H9 (cell line): ENCODE data around the gene HGF. TPM values are rescaled to one million over a fixed set of nuclear protein-coding genes. Genes with fewer than 3 reads are reported as not detected.

Source experiments
- DNase-seq: peaks from one replicate; pipeline ENCODE4 v3.0.0-alpha.2; 2017
- H2AFZ ChIP-seq: one replicate; pipeline ENCODE4 v1.6.1; 2013; ENCODE audit warnings: mild to moderate bottlenecking, low read length, control low read depth, moderate library complexity
- H2AK5ac ChIP-seq: 2 replicates; pipeline ENCODE4 v1.6.1; 2013; ENCODE audit warnings: low read length, control low read depth, mixed read lengths; ENCODE audit not compliant: insufficient read length
- H2BK120ac ChIP-seq: one replicate; pipeline ENCODE4 v1.6.1; 2013; ENCODE audit warnings: low read depth, mild to moderate bottlenecking, low read length, control low read depth, inconsistent platforms; ENCODE audit not compliant: poor library complexity, severe bottlenecking
- H2BK12ac ChIP-seq: 2 replicates; pipeline ENCODE4 v1.6.1; 2013; ENCODE audit warnings: low read length, control low read depth, mixed read lengths, low read depth; ENCODE audit not compliant: insufficient read length
- H2BK15ac ChIP-seq: 2 replicates; pipeline ENCODE4 v1.6.1; 2013; ENCODE audit warnings: low read depth, low read length, control low read depth
- H2BK20ac ChIP-seq: one replicate; pipeline ENCODE4 v1.6.1; 2013; ENCODE audit warnings: low read depth, mild to moderate bottlenecking, low read length, control low read depth, inconsistent platforms; ENCODE audit not compliant: poor library complexity, severe bottlenecking
- H2BK5ac ChIP-seq: 2 replicates; pipeline ENCODE4 v1.6.1; 2013; ENCODE audit warnings: low read length, control low read depth, mixed read lengths; ENCODE audit not compliant: insufficient read length
- H3K14ac ChIP-seq: 2 replicates; pipeline ENCODE4 v1.6.1; 2013; ENCODE audit warnings: low read length, control low read depth; ENCODE audit not compliant: insufficient read depth
- H3K18ac ChIP-seq: 2 replicates; pipeline ENCODE4 v1.6.1; 2013; ENCODE audit warnings: low read depth, mild to moderate bottlenecking, mixed read lengths, low read length, control low read depth; ENCODE audit not compliant: insufficient read length
- H3K23ac ChIP-seq: 2 replicates; pipeline ENCODE4 v1.6.1; 2013; ENCODE audit warnings: low read length, control low read depth, mixed read lengths, low read depth; ENCODE audit not compliant: insufficient read length
- H3K23me2 ChIP-seq: 2 replicates; pipeline ENCODE4 v1.6.1; 2013; ENCODE audit warnings: low read depth, mild to moderate bottlenecking, mixed read lengths, low read length, control low read depth; ENCODE audit not compliant: insufficient read length, poor library complexity, severe bottlenecking
- H3K27ac ChIP-seq: 2 replicates; pipeline ENCODE4 v1.5.1; 2013; ENCODE audit warnings: low read length, control low read depth, mixed read lengths, low read depth; ENCODE audit not compliant: insufficient read length
- H3K27me3 ChIP-seq: 2 replicates; pipeline ENCODE4 v1.6.1; 2013; ENCODE audit warnings: low read length, control low read depth, inconsistent platforms; ENCODE audit not compliant: insufficient read depth
- H3K4ac ChIP-seq: 2 replicates; pipeline ENCODE4 v1.6.1; 2013; ENCODE audit warnings: low read depth, mild to moderate bottlenecking, control low read depth, inconsistent platforms, low read length, moderate library complexity
- H3K4me1 ChIP-seq: 2 replicates; pipeline ENCODE4 v1.6.1; 2013; ENCODE audit warnings: low read length, control low read depth, inconsistent platforms; ENCODE audit not compliant: insufficient read depth
- H3K4me2 ChIP-seq: 2 replicates; pipeline ENCODE4 v1.6.1; 2013; ENCODE audit warnings: low read length, control low read depth, mixed read lengths; ENCODE audit not compliant: insufficient read length, insufficient read depth
- H3K56ac ChIP-seq: 2 replicates; pipeline ENCODE4 v1.6.1; 2013; ENCODE audit warnings: low read depth, mild to moderate bottlenecking, mixed read lengths, low read length, control low read depth; ENCODE audit not compliant: insufficient read length
- H3K79me1 ChIP-seq: 2 replicates; pipeline ENCODE4 v1.6.1; 2013; ENCODE audit warnings: low read depth, mild to moderate bottlenecking, moderate library complexity, low read length, control low read depth, inconsistent platforms; ENCODE audit not compliant: insufficient read depth, poor library complexity, severe bottlenecking
- H3K79me2 ChIP-seq: 2 replicates; pipeline ENCODE4 v1.6.1; 2013; ENCODE audit warnings: low read length, control low read depth, inconsistent platforms; ENCODE audit not compliant: insufficient read depth
- H3K9ac ChIP-seq: 2 replicates; pipeline ENCODE4 v1.6.1; 2013; ENCODE audit warnings: low read length, control low read depth, mixed read lengths; ENCODE audit not compliant: insufficient read length; ENCODE audit errors: extremely low read depth
- H3K9me3 ChIP-seq: one replicate; pipeline ENCODE4 v1.6.1; 2013; ENCODE audit warnings: low read depth, low read length, inconsistent platforms; ENCODE audit not compliant: control insufficient read depth
- H3T11ph ChIP-seq: one replicate; pipeline ENCODE4 v1.6.1; 2013; ENCODE audit warnings: mild to moderate bottlenecking, low read length, control low read depth, inconsistent platforms
- H4K20me1 ChIP-seq: one replicate; pipeline ENCODE4 v1.6.1; 2013; ENCODE audit not compliant: control insufficient read depth, insufficient read length, insufficient read depth
- H4K5ac ChIP-seq: 2 replicates; pipeline ENCODE4 v1.6.1; 2013; ENCODE audit warnings: low read depth, mild to moderate bottlenecking, mixed read lengths, low read length, control low read depth; ENCODE audit not compliant: insufficient read length
- H4K8ac ChIP-seq: replicated peaks from 2 replicates; pipeline ENCODE4 v1.6.1; 2013; ENCODE audit warnings: low read length, control low read depth, mixed read lengths, low read depth; ENCODE audit not compliant: insufficient read length
- H4K91ac ChIP-seq: 2 replicates; pipeline ENCODE4 v1.6.1; 2013; ENCODE audit warnings: low read depth, mild to moderate bottlenecking, moderate library complexity, mixed read lengths, low read length, control low read depth; ENCODE audit not compliant: insufficient read length
- H3K27ac Mint-ChIP-seq, 3 experiments: 2 replicates in 2 of 3; 3 replicates in 1 of 3; pipeline ENCODE4 v1.8.0; 2020 to 2021; ENCODE audit warnings: mixed read lengths in 3 of 3, mild to moderate bottlenecking in 1 of 3, moderate library complexity in 1 of 3
- H3K27me3 Mint-ChIP-seq: 2 replicates; pipeline ENCODE4 v1.8.0; 2021; ENCODE audit warnings: low read depth, mild to moderate bottlenecking, moderate library complexity, mixed read lengths
- H3K36me3 Mint-ChIP-seq, 3 experiments: 2 replicates in 2 of 3; 3 replicates in 1 of 3; pipeline ENCODE4 v1.8.0; 2020 to 2021; ENCODE audit warnings: low read depth in 3 of 3, mixed read lengths in 3 of 3; ENCODE audit not compliant: insufficient read depth in 1 of 3
- H3K4me1 Mint-ChIP-seq, 2 experiments: 2 replicates each; pipeline ENCODE4 v1.8.0; 2020; ENCODE audit warnings: mixed read lengths in 2 of 2
- H3K4me3 Mint-ChIP-seq, 2 experiments: 2 replicates in 1 of 2; 3 replicates in 1 of 2; pipeline ENCODE4 v1.8.0; 2020 to 2021; ENCODE audit warnings: mild to moderate bottlenecking in 2 of 2, mixed read lengths in 2 of 2, moderate library complexity in 1 of 2
- H3K9me3 Mint-ChIP-seq, 2 experiments: 2 replicates in 1 of 2; 3 replicates in 1 of 2; pipeline ENCODE4 v1.8.0; 2020; ENCODE audit warnings: mild to moderate bottlenecking in 2 of 2, mixed read lengths in 2 of 2, moderate library complexity in 1 of 2
- CTCF ChIP-seq: fragments of 200-600 bp; sonication (generic); conservative IDR thresholded peaks from 3 replicates; pipeline ENCODE4 v1.8.0; 2021; ENCODE audit warnings: antibody characterized with exemption, mild to moderate bottlenecking
- WGBS: extraction: QIAGEN DNeasy Blood & Tissue Kit; methylation state at CpG from one replicate; pipeline ENCODE4 v1.1.7; 2013; ENCODE audit warnings: missing lambda C conversion rate, low lambda C conversion rate, mixed read lengths; ENCODE audit not compliant: insufficient read length; ENCODE audit errors: extremely low coverage; 5-methylcytosine and 5-hydroxymethylcytosine counted together
- total RNA-seq: library from RNA; stranded (reverse); gene quantifications from 2 replicates; pipeline ENCODE4 v1.2.1, GENCODE V29; 2021

The HGF gene
- total RNA-seq, 1 experiment from 2014 or later = 0.15 TPM

GRCh38 chr7:81768951-81769778 is 682 bp downstream of the HGF start:
- Histone ChIP-seq H4K8ac (no peak overlapping the region), H4K91ac (no peak overlapping the region), H3K4me2 (peak overlapping the region; percentile 34), H3K23me2 (no peaks in the 10 kb centered on the region), H3T11ph (no peak overlapping the region), H3K9me3 (no peaks in the 10 kb centered on the region), H3K27ac (no peak overlapping the region), H2BK5ac (no peak overlapping the region), H3K79me2 (no peaks in the 10 kb centered on the region), H2BK12ac (no peak overlapping the region), H2BK15ac (no peak overlapping the region), H2BK20ac (no peak overlapping the region), H3K9ac (no peak overlapping the region), H2AFZ (no peak overlapping the region), H3K27me3 (no peaks in the 10 kb centered on the region), H4K20me1 (no peaks in the 10 kb centered on the region), H3K4ac (no peak overlapping the region), H3K23ac (no peak overlapping the region), H4K5ac (no peak overlapping the region), H3K56ac (no peak overlapping the region), H3K14ac (no peak overlapping the region), H3K18ac (no peak overlapping the region), H2BK120ac (no peak overlapping the region), H2AK5ac (no peak overlapping the region), H3K4me1 (peaks cover 2% of the 10 kb centered on the region; the same call in 1 of the 2 replicates), H3K79me1 (no peaks in the 10 kb centered on the region)
- Mint-ChIP-seq H3K27ac (no peak overlapping the region; a peak in 1 of 7 replicates), H3K4me3 (peak overlapping the region in 1 of 2 experiments; percentile 51; a peak in 2 of 5 replicates), H3K4me1 (peaks cover 17 to 21% of the 10 kb centered on the region in 2 experiments), H3K27me3 (peaks cover 15% of the 10 kb centered on the region), H3K36me3 (no peaks in the 10 kb centered on the region), H3K9me3 (no peaks in the 10 kb centered on the region; a peak in 1 of 5 replicates)
- DNase-seq = no peak
- TF ChIP-seq CTCF = no peak
- WGBS = no CpG with 5 or more reads among the region's 9 CpGs
